ENCODE measurements around the gene CELA1.

CELA1 gene

DNA sequence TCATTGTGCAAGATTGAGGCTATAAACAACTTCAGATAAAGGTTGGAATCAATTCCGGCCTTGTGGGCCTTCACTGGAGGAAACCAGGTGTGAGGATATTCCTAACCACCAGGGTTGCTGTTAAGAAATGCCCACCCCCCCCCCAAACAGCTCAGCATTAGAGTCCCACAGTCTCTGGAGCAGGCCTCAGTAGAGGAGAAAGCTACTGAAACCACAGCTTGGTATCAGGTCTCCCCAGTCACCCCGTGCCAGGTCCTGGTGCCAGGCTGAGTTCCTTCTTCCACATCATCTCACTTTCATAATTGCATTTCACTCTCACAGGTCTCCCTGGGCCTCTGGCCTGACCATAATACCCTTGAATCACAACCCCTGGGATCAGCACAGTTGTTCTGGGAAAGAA is 32.3 kb upstream of the CELA1 start:
- H3K36me3 ChIP-seq (replicated peaks): no peaks in the 10 kb centered on the region
- TF ChIP-seq, protein P1, sequence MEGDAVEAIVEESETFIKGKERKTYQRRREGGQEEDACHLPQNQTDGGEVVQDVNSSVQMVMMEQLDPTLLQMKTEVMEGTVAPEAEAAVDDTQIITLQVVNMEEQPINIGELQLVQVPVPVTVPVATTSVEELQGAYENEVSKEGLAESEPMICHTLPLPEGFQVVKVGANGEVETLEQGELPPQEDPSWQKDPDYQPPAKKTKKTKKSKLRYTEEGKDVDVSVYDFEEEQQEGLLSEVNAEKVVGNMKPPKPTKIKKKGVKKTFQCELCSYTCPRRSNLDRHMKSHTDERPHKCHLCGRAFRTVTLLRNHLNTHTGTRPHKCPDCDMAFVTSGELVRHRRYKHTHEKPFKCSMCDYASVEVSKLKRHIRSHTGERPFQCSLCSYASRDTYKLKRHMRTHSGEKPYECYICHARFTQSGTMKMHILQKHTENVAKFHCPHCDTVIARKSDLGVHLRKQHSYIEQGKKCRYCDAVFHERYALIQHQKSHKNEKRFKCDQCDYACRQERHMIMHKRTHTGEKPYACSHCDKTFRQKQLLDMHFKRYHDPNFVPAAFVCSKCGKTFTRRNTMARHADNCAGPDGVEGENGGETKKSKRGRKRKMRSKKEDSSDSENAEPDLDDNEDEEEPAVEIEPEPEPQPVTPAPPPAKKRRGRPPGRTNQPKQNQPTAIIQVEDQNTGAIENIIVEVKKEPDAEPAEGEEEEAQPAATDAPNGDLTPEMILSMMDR (IDR thresholded peaks at IDR 0.05; ENCODE audit: low read depth, low read length, missing control alignments): no peak
- H3K4me3 ChIP-seq (ENCODE audit: low read depth, low read length): no peak overlapping the region
- no peak for DNase-seq
- no peak overlapping the region for H3K27ac ChIP-seq
- no peaks in the 10 kb centered on the region for H3K27me3 ChIP-seq (replicated peaks)
- in situ Hi-C loops (cut with HindIII; ENCODE audit: low pct_ligation_motif_present, low sequenced_read_pairs): no loop called here

DNA sequence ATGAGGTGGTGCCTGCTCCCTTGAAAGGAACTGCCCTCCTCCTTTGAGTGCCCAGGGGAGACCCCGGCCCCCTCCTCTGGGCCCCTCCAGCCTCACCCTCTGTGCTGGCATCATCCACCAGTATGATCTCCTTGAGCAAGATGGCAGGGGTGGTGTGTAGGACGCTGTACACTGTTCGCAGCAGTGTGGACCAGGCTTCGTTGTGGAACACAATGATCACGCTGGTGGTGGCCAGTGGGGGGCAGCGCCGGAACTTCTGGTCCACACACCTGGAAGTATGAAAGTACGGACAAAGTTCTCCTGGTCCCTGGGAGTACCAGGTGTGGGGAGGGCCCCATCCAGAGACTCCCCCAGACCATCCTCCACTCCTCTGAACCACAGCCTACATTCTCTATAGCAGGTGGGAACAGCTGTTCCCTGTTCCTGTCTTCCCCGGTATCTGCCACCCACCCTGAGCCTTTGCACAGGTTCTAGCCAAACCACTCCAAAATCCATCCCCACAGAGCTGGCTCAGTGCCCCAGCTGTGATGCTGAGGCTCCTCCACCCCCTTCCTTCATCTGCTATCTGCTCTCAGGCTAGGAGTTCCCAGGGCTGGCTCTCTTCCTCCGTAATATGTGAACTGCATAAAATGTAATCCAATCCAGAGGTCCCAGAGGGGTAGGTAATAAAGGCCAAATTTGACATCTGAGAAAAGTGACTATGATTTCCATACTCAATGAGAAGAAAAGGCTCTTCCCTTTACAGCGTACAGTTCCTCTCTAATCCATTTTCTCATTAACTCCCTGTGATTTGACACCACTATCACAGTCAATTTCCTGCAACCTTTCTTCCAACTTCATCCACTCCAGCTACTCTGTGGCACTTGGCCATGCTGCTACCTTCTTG is 30.9 kb upstream of the CELA1 start:
- H3K27me3 ChIP-seq (replicated peaks): no peaks in the 10 kb centered on the region
- DNase-seq: no peak
- TF ChIP-seq, protein P1 (IDR thresholded peaks at IDR 0.05; ENCODE audit: low read depth, low read length, missing control alignments): no peak
- H3K36me3 ChIP-seq (replicated peaks): no peaks in the 10 kb centered on the region
- in situ Hi-C loops (cut with HindIII; ENCODE audit: low pct_ligation_motif_present, low sequenced_read_pairs): no loop called here
- no peak overlapping the region for H3K27ac ChIP-seq
- H3K4me3 ChIP-seq (ENCODE audit: low read depth, low read length): no peak overlapping the region

DNA sequence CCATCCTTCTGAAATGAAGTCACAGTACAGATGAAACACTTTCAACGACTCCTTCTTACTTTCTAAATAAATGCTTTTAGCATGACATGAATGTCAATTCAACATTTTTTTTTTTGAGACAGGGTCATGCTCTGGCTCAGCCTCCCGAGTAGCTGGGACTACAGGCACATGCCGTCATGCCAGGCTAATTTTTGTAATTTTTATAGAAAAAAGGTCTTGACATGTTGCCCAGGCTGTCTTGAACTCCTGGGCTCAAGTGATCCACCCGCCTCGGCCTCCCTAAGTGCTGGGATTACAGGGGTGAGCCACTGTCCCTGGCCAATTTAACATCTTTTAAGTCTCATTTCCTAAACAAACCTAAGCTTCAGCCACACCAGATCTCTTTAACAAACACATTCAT is 28.4 kb upstream of the CELA1 start:
- TF ChIP-seq, protein P1 (IDR thresholded peaks at IDR 0.05; ENCODE audit: low read depth, low read length, missing control alignments): no peak
- Histone ChIP-seq H3K36me3 (replicated peaks) (no peaks in the 10 kb centered on the region), H3K27ac (no peak overlapping the region), H3K27me3 (replicated peaks) (no peaks in the 10 kb centered on the region), H3K4me3 (ENCODE audit: low read depth, low read length) (no peak overlapping the region)
- DNase-seq: no peak
- in situ Hi-C loops (cut with HindIII; ENCODE audit: low pct_ligation_motif_present, low sequenced_read_pairs): no loop called here

DNA sequence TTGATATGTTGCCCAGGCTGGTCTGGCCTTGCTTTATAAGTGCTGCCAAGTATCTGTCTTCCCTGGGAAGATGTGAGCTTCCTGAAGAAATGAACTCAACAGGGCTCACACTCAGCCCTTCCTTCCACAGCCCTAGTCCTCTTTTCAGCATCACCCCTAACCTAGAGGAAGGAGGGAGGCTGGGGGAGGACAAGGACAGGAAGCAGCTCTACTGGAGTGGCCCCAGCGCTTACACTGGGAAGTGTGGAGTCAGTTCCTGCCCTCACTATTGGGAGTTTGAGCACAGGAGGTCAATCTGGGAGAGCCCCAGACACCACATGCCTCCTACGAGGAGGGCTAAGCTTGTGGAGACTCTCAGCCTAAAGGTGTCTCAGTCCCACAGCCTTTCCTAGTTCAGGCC is 27.9 kb upstream of the CELA1 start:
- in situ Hi-C loops (cut with HindIII; ENCODE audit: low pct_ligation_motif_present, low sequenced_read_pairs): no loop called here
- DNase-seq: no peak
- no peak overlapping the region for H3K27ac ChIP-seq
- no peaks in the 10 kb centered on the region for H3K27me3 ChIP-seq (replicated peaks)
- TF ChIP-seq, protein P1 (IDR thresholded peaks at IDR 0.05; ENCODE audit: low read depth, low read length, missing control alignments): no peak
- no peaks in the 10 kb centered on the region for H3K36me3 ChIP-seq (replicated peaks)
- H3K4me3 ChIP-seq (ENCODE audit: low read depth, low read length): no peak overlapping the region

DNA sequence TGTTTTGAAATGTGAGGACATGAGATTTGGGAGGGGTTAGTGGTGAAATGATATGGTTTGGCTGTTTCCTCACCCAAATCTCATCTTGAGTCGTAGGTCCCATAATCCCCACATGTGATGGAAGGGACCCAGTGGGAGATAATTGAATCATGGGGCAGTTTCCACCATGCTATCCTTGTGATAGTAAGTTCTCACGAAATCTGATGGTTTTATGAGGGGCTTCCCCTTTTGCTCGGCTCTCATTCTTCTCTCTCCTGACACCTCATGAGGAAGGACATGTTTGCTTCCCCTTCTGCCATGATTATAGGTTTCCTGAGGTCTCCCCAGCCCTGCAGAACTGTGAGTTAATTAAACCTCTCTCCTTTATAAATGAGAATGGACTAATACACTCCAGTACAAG is 26.7 kb upstream of the CELA1 start:
- H3K27ac ChIP-seq: no peak overlapping the region
- in situ Hi-C loops (cut with HindIII; ENCODE audit: low pct_ligation_motif_present, low sequenced_read_pairs): no loop called here
- DNase-seq: no peak

More for the DNA sequence above, 26.7 kb upstream of the CELA1 start:
- Histone ChIP-seq H3K4me3 (ENCODE audit: low read depth, low read length) (no peak overlapping the region), H3K36me3 (replicated peaks) (no peaks in the 10 kb centered on the region), H3K27me3 (replicated peaks) (no peaks in the 10 kb centered on the region)
- TF ChIP-seq, protein P1 (IDR thresholded peaks at IDR 0.05; ENCODE audit: low read depth, low read length, missing control alignments): no peak
